Upper lobe of left lung (tissue), 4 donors: ENCODE measurements around the gene KIF18B.

Source experiments
- POLR2A ChIP-seq, 4 donors: fragments of 450-650 bp; IDR thresholded peaks; one replicate each; pipeline ENCODE4 v1.5.1; 2016 to 2017; ENCODE audit warnings: antibody characterized with exemption in 4 of 4, mild to moderate bottlenecking in 2 of 4
- POLR2AphosphoS5 ChIP-seq, 2 donors: sonication (generic); formaldehyde crosslinking; IDR thresholded peaks; one replicate each; pipeline ENCODE4 v1.5.1; 2017; ENCODE audit warnings: antibody characterized with exemption in 2 of 2
- TF ChIP-seq, protein P1 (sequence below), 6 experiments: fragments of 450-650 bp in 4 of 6; fragments of 200-600 bp in 2 of 6; sonication (generic) in 2 of 6; IDR thresholded peaks; one replicate each; pipeline ENCODE4 v1.5.1; 2016 to 2019; ENCODE audit warnings: antibody characterized with exemption in 6 of 6

DNA sequence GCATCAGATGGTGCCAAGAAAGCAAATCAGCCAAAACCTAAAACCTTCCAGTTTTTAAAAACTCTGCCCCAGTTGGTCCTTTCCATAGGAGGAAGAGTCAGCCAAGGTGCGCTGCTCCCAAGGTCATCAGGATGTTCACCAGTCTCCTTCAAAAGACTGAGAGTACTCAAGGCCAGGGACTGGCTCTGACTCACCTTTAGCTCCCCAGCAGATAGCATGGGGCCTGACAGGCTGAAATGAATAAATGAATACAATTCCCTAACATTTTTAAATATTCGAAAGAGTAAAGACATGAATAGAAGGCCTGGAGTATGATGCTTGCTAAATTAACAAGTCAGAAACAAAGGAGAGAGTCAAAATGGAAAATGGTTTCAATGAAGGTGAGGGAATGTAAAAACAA lies 67.5 kb downstream of the KIF18B start:
- no peak for TF ChIP-seq POLR2AphosphoS5 (IDR thresholded peaks at IDR 0.05)
- TF ChIP-seq, protein P1, sequence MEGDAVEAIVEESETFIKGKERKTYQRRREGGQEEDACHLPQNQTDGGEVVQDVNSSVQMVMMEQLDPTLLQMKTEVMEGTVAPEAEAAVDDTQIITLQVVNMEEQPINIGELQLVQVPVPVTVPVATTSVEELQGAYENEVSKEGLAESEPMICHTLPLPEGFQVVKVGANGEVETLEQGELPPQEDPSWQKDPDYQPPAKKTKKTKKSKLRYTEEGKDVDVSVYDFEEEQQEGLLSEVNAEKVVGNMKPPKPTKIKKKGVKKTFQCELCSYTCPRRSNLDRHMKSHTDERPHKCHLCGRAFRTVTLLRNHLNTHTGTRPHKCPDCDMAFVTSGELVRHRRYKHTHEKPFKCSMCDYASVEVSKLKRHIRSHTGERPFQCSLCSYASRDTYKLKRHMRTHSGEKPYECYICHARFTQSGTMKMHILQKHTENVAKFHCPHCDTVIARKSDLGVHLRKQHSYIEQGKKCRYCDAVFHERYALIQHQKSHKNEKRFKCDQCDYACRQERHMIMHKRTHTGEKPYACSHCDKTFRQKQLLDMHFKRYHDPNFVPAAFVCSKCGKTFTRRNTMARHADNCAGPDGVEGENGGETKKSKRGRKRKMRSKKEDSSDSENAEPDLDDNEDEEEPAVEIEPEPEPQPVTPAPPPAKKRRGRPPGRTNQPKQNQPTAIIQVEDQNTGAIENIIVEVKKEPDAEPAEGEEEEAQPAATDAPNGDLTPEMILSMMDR (IDR thresholded peaks at IDR 0.05), result no peak
- no peak for TF ChIP-seq POLR2A (IDR thresholded peaks at IDR 0.05)
